Activated T-helper 17 cell treated with anti-CD3 and anti-CD28 coated beads, Interleukin-2, amount 50 U/mL, for 72 hours (primary cell): Measurements from ENCODE around the gene RIMKLB. TPM values are rescaled to one million over a fixed set of nuclear protein-coding genes. Genes with fewer than 3 reads are reported as not detected.
"Not testable (repeated sequence)": the region's sequence is repeated elsewhere in the genome, so short reads cannot be mapped to it uniquely, and the experiment has no call there.

Experiments used
- ATAC-seq: fragments of 150-1000 bp; cut with Tn5 transposase; replicated peaks from 2 replicates; pipeline ENCODE4 v1.10.0; 2021; ENCODE audit warnings: mild to moderate bottlenecking, moderate library complexity
- H3K27ac Mint-ChIP-seq: one replicate; pipeline ENCODE4 v1.8.0; 2022; ENCODE audit warnings: mixed read lengths
- H3K27me3 Mint-ChIP-seq: one replicate; pipeline ENCODE4 v1.8.0; 2022; ENCODE audit warnings: mixed read lengths
- H3K36me3 Mint-ChIP-seq: one replicate; pipeline ENCODE4 v1.8.0; 2022; ENCODE audit warnings: low read depth, mild to moderate bottlenecking, mixed read lengths
- H3K4me1 Mint-ChIP-seq: one replicate; pipeline ENCODE4 v1.8.0; 2022; ENCODE audit warnings: mixed read lengths
- H3K4me3 Mint-ChIP-seq: one replicate; pipeline ENCODE4 v1.8.0; 2022; ENCODE audit warnings: mild to moderate bottlenecking, mixed read lengths
- H3K9me3 Mint-ChIP-seq: one replicate; pipeline ENCODE4 v1.8.0; 2022; ENCODE audit warnings: mixed read lengths
- total RNA-seq, 2 donors: library from RNA; stranded (reverse); gene quantifications; one replicate each; pipeline ENCODE4 v1.2.3, GENCODE V29; 2022

RIMKLB gene
- total RNA-seq, 2 donors from 2014 or later = 0.95 to 1.4 TPM

GRCh38 chr12:8702159-8702558 is 4.4 kb downstream of the RIMKLB start:
- Mint-ChIP-seq H3K4me3 (no peak overlapping the region), H3K4me1 (peaks cover 10% of the 10 kb centered on the region), H3K36me3 (no peaks in the 10 kb centered on the region), H3K9me3 (no peaks in the 10 kb centered on the region), H3K27me3 (peaks cover 3% of the 10 kb centered on the region), H3K27ac (no peak overlapping the region)
- no peak for ATAC-seq

- no peak for ATAC-seq
- no peaks in the 10 kb centered on the region for H3K9me3 Mint-ChIP-seq
- no peak overlapping the region for H3K27ac Mint-ChIP-seq
These were observed 11.5 kb downstream of the RIMKLB start for GRCh38 chr12:8709124-8709830.

GRCh38 chr12:8712572-8712971 is 14.8 kb downstream of the RIMKLB start:
- H3K27ac Mint-ChIP-seq = no peak overlapping the region
- H3K36me3 Mint-ChIP-seq = peaks cover 15% of the 10 kb centered on the region
- H3K9me3 Mint-ChIP-seq = no peaks in the 10 kb centered on the region
- H3K27me3 Mint-ChIP-seq = no peaks in the 10 kb centered on the region
- H3K4me3 Mint-ChIP-seq = no peak overlapping the region
- H3K4me1 Mint-ChIP-seq = no peaks in the 10 kb centered on the region
- ATAC-seq = no peak

More at GRCh38 chr12:8709124-8709830, 11.5 kb downstream of the RIMKLB start:
- no peak overlapping the region for H3K4me3 Mint-ChIP-seq
- no peaks in the 10 kb centered on the region for H3K36me3 Mint-ChIP-seq
- no peaks in the 10 kb centered on the region for H3K27me3 Mint-ChIP-seq
- no peaks in the 10 kb centered on the region for H3K4me1 Mint-ChIP-seq

GRCh38 chr12:8722286-8722800 is 24.6 kb downstream of the RIMKLB start:
- no peaks in the 10 kb centered on the region for H3K9me3 Mint-ChIP-seq
- peaks cover 5% of the 10 kb centered on the region for H3K36me3 Mint-ChIP-seq
- H3K4me3 Mint-ChIP-seq = no peak overlapping the region
- no peak for ATAC-seq
- no peak overlapping the region for H3K27ac Mint-ChIP-seq
- no peaks in the 10 kb centered on the region for H3K27me3 Mint-ChIP-seq
- H3K4me1 Mint-ChIP-seq = no peaks in the 10 kb centered on the region

GRCh38 chr12:8734873-8735381 is 37.1 kb downstream of the RIMKLB start:
- H3K9me3 Mint-ChIP-seq = no peaks in the 10 kb centered on the region
- H3K27ac Mint-ChIP-seq = no peak overlapping the region
- no peak overlapping the region for H3K4me3 Mint-ChIP-seq
- H3K27me3 Mint-ChIP-seq = no peaks in the 10 kb centered on the region
- no peaks in the 10 kb centered on the region for H3K36me3 Mint-ChIP-seq
- H3K4me1 Mint-ChIP-seq = no peaks in the 10 kb centered on the region
- no peak for ATAC-seq

GRCh38 chr12:8742501-8742900 is 44.7 kb downstream of the RIMKLB start:
- Mint-ChIP-seq H3K36me3 (no peaks in the 10 kb centered on the region), H3K27me3 (no peaks in the 10 kb centered on the region), H3K9me3 (no peaks in the 10 kb centered on the region), H3K4me3 (no peak overlapping the region), H3K27ac (no peak overlapping the region), H3K4me1 (no peaks in the 10 kb centered on the region)
- no peak for ATAC-seq

GRCh38 chr12:8743121-8743520 is 45.3 kb downstream of the RIMKLB start:
- H3K4me1 Mint-ChIP-seq, H3K36me3 Mint-ChIP-seq, H3K9me3 Mint-ChIP-seq, H3K4me3 Mint-ChIP-seq, ATAC-seq, H3K27ac Mint-ChIP-seq, H3K27me3 Mint-ChIP-seq: not testable (repeated sequence)

- not testable (repeated sequence) for H3K4me1 Mint-ChIP-seq, H3K4me3 Mint-ChIP-seq, H3K27me3 Mint-ChIP-seq, H3K9me3 Mint-ChIP-seq, ATAC-seq, H3K36me3 Mint-ChIP-seq, H3K27ac Mint-ChIP-seq
These were observed 47.8 kb downstream of the RIMKLB start for GRCh38 chr12:8745631-8746030.

GRCh38 chr12:8746046-8746445 is 48.3 kb downstream of the RIMKLB start:
- ATAC-seq = no peak
- Mint-ChIP-seq H3K9me3 (no peaks in the 10 kb centered on the region), H3K4me1 (no peaks in the 10 kb centered on the region), H3K4me3 (no peak overlapping the region), H3K27ac (no peak overlapping the region), H3K36me3 (peaks cover 5% of the 10 kb centered on the region), H3K27me3 (no peaks in the 10 kb centered on the region)

GRCh38 chr12:8760076-8760475 is 62.3 kb downstream of the RIMKLB start:
- H3K36me3 Mint-ChIP-seq = peaks cover 20% of the 10 kb centered on the region
- H3K27me3 Mint-ChIP-seq, H3K4me3 Mint-ChIP-seq, ATAC-seq, H3K9me3 Mint-ChIP-seq, H3K4me1 Mint-ChIP-seq, H3K27ac Mint-ChIP-seq: not testable (repeated sequence)

- not testable (repeated sequence) for H3K27me3 Mint-ChIP-seq, H3K4me1 Mint-ChIP-seq, ATAC-seq, H3K4me3 Mint-ChIP-seq, H3K9me3 Mint-ChIP-seq, H3K27ac Mint-ChIP-seq
- H3K36me3 Mint-ChIP-seq = peaks cover 11% of the 10 kb centered on the region
These were observed 64.9 kb downstream of the RIMKLB start for GRCh38 chr12:8762701-8763100.

- H3K27me3 Mint-ChIP-seq, H3K36me3 Mint-ChIP-seq, ATAC-seq, H3K9me3 Mint-ChIP-seq, H3K27ac Mint-ChIP-seq, H3K4me3 Mint-ChIP-seq, H3K4me1 Mint-ChIP-seq: not testable (repeated sequence)
These were observed 68.3 kb downstream of the RIMKLB start for GRCh38 chr12:8766121-8766520.

GRCh38 chr12:8770499-8770898 is 72.7 kb downstream of the RIMKLB start:
- H3K27ac Mint-ChIP-seq = no peak overlapping the region
- ATAC-seq = no peak
- H3K4me3 Mint-ChIP-seq = no peak overlapping the region
- no peaks in the 10 kb centered on the region for H3K27me3 Mint-ChIP-seq
- H3K9me3 Mint-ChIP-seq = no peaks in the 10 kb centered on the region
- peaks cover 12% of the 10 kb centered on the region for H3K36me3 Mint-ChIP-seq
- H3K4me1 Mint-ChIP-seq = no peaks in the 10 kb centered on the region

- Mint-ChIP-seq H3K27me3 (no peaks in the 10 kb centered on the region), H3K4me1 (no peaks in the 10 kb centered on the region), H3K36me3 (peaks cover 17% of the 10 kb centered on the region), H3K27ac (no peak overlapping the region), H3K4me3 (no peak overlapping the region), H3K9me3 (no peaks in the 10 kb centered on the region)
- ATAC-seq = no peak
These were observed 73.3 kb downstream of the RIMKLB start for GRCh38 chr12:8771072-8771471.

GRCh38 chr12:8773461-8773860 is 75.7 kb downstream of the RIMKLB start:
- ATAC-seq = no peak
- Mint-ChIP-seq H3K9me3 (no peaks in the 10 kb centered on the region), H3K27ac (no peak overlapping the region), H3K27me3 (no peaks in the 10 kb centered on the region), H3K36me3 (peaks cover 24% of the 10 kb centered on the region), H3K4me1 (no peaks in the 10 kb centered on the region), H3K4me3 (no peak overlapping the region)
